Activated CD4-positive, CD25-positive, alpha-beta regulatory T cell treated with anti-CD3 and anti-CD28 coated beads, Interleukin-2, amount 50 U/mL, for 24 hours (primary cell): ENCODE results near the gene CLEC4M.
"Not testable (repeated sequence)": the region's sequence is repeated elsewhere in the genome, so short reads cannot be mapped to it uniquely, and the experiment has no call there.

ENCODE experiments used
- ATAC-seq, 2 donors: fragments of 150-1000 bp; cut with Tn5 transposase; one replicate each; pipeline ENCODE4 v1.10.0; 2021; ENCODE audit warnings: mild to moderate bottlenecking in 1 of 2, moderate library complexity in 1 of 2

Gene CLEC4M

GRCh38 chr19:7742991-7743390, 20.1 kb upstream of the CLEC4M start:
- ATAC-seq, result no peak

- peak; percentile 58 to 77 for ATAC-seq
Observed at GRCh38 chr19:7743425-7743841, 19.6 kb upstream of the CLEC4M start.

GRCh38 chr19:7744199-7744786, 18.8 kb upstream of the CLEC4M start:
- no peak for ATAC-seq

GRCh38 chr19:7744871-7745650, 18.0 kb upstream of the CLEC4M start:
- no peak for ATAC-seq

- ATAC-seq, result not testable (repeated sequence)
Observed at GRCh38 chr19:7746306-7746705, 16.7 kb upstream of the CLEC4M start.

- no peak for ATAC-seq
Observed at GRCh38 chr19:7746903-7747884, 15.8 kb upstream of the CLEC4M start, which contains the start of gene CD209. TSS of gene CD209 (minus strand) at chr19:7747534. CDS start at chr19:7747511, 23 bp downstream.

- no peak for ATAC-seq
Observed at GRCh38 chr19:7748171-7748570, 14.9 kb upstream of the CLEC4M start.

GRCh38 chr19:7748756-7749155, 14.3 kb upstream of the CLEC4M start:
- no peak for ATAC-seq

- peak; percentile 98 to 99 for ATAC-seq
Observed at GRCh38 chr19:7751157-7751783, 11.8 kb upstream of the CLEC4M start.

- no peak for ATAC-seq
Observed at GRCh38 chr19:7756258-7756657, 6.8 kb upstream of the CLEC4M start.

GRCh38 chr19:7757358-7757757, 5.7 kb upstream of the CLEC4M start:
- no peak for ATAC-seq

- ATAC-seq, result no peak
Observed at GRCh38 chr19:7759156-7759555, 3.9 kb upstream of the CLEC4M start.

GRCh38 chr19:7763696-7764095, 653 bp downstream of the CLEC4M start:
- ATAC-seq, result no peak

GRCh38 chr19:7764157-7764556, 1.1 kb downstream of the CLEC4M start:
- ATAC-seq, result not testable (repeated sequence)

GRCh38 chr19:7765043-7765442, 2.0 kb downstream of the CLEC4M start:
- ATAC-seq, result not testable (repeated sequence)

GRCh38 chr19:7766535-7766934, 3.5 kb downstream of the CLEC4M start:
- no peak for ATAC-seq

GRCh38 chr19:7767487-7767886, 4.4 kb downstream of the CLEC4M start:
- no peak for ATAC-seq

GRCh38 chr19:7769171-7769570, 6.1 kb downstream of the CLEC4M start:
- ATAC-seq, result no peak

- ATAC-seq, result no peak
Observed at GRCh38 chr19:7771072-7771471, 8.0 kb downstream of the CLEC4M start.

GRCh38 chr19:7772752-7773291, 9.8 kb downstream of the CLEC4M start:
- peak; percentile 99 to 100 for ATAC-seq

- ATAC-seq, result no peak
Observed at GRCh38 chr19:7773841-7774240, 10.8 kb downstream of the CLEC4M start.

GRCh38 chr19:7775761-7776160, 12.7 kb downstream of the CLEC4M start:
- no peak for ATAC-seq
